GM06990 (cell line): Measurements from ENCODE around the gene ABCA5.

ENCODE experiments used
- DNase-seq: peaks from one replicate; pipeline ENCODE4 v3.0.0-alpha.2; 2011; ENCODE audit not compliant: insufficient read length; ENCODE audit errors: extremely low read depth
- H3K27me3 ChIP-seq: replicated peaks from 2 replicates; pipeline ENCODE4 v1.6.0; 2011; ENCODE audit warnings: low read length; ENCODE audit not compliant: control insufficient read depth, insufficient read depth
- H3K36me3 ChIP-seq: 2 replicates; pipeline ENCODE4 v1.5.1; 2011; ENCODE audit warnings: low read length; ENCODE audit not compliant: control insufficient read depth, insufficient read depth
- H3K4me3 ChIP-seq: replicated peaks from 2 replicates; pipeline ENCODE4 v1.5.1; 2011; ENCODE audit warnings: low read depth, mild to moderate bottlenecking, control low read depth, low read length
- CTCF ChIP-seq: IDR thresholded peaks from 2 replicates; pipeline ENCODE4 v1.5.1; 2011; ENCODE audit warnings: low read length, control low read depth, mild to moderate bottlenecking, inconsistent platforms; ENCODE audit not compliant: insufficient read depth, poor library complexity, severe bottlenecking

The ABCA5 gene

GRCh38 chr17:69346766-69347165, 19.8 kb upstream of the ABCA5 start:
- TF ChIP-seq CTCF = no peak
- H3K36me3 ChIP-seq = no peaks in the 10 kb centered on the region
- no peak for DNase-seq

GRCh38 chr17:69344939-69345338, 18.0 kb upstream of the ABCA5 start:
- TF ChIP-seq CTCF = no peak
- H3K36me3 ChIP-seq = no peaks in the 10 kb centered on the region
- H3K4me3 ChIP-seq = no peak overlapping the region
- DNase-seq = no peak
- H3K27me3 ChIP-seq = no peaks in the 10 kb centered on the region

More at GRCh38 chr17:69346766-69347165, 19.8 kb upstream of the ABCA5 start:
- Histone ChIP-seq H3K27me3 (no peaks in the 10 kb centered on the region), H3K4me3 (no peak overlapping the region)

DNA sequence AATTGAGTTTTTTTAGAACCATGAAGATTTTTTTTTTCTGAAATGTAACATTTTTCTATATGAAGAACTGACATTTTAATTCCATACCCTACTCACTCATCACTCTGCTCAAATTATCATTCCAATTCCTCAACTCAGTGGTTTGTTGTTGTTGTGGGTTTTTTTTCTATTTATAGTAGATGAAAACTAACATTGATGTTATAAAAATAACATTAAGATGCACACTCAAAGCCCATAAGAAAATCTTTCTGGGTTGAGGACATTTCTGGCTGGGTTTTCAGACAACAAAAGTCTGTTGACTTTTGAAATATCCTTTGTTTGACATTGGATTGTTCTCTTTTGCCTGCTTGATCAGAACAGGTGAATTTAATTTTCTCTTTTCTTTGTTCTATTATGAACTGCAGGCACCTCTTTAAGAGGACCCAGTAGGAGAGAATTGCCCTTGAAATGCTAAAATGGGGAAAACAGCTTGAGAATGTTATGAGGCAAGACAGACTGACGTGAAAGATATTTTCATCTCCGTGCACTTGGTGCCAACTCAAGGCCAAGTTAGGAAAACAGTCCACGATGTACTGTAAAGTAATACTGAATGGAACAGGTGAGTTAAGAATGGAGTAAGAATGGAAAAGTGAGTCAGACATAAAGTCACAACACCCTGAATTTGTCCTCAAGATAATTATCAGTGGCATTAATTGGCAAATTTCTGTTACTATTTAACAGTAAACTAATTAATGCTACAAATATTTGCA, 16.1 kb upstream of the ABCA5 start:
- no peak for DNase-seq
- Histone ChIP-seq H3K36me3 (no peaks in the 10 kb centered on the region), H3K4me3 (no peak overlapping the region), H3K27me3 (no peaks in the 10 kb centered on the region)
- TF ChIP-seq CTCF = no peak

- no peaks in the 10 kb centered on the region for H3K27me3 ChIP-seq
- no peak overlapping the region for H3K4me3 ChIP-seq
- DNase-seq = no peak
- no peaks in the 10 kb centered on the region for H3K36me3 ChIP-seq
- TF ChIP-seq CTCF = no peak
These were observed 13.0 kb upstream of the ABCA5 start for GRCh38 chr17:69339937-69340336.

DNA sequence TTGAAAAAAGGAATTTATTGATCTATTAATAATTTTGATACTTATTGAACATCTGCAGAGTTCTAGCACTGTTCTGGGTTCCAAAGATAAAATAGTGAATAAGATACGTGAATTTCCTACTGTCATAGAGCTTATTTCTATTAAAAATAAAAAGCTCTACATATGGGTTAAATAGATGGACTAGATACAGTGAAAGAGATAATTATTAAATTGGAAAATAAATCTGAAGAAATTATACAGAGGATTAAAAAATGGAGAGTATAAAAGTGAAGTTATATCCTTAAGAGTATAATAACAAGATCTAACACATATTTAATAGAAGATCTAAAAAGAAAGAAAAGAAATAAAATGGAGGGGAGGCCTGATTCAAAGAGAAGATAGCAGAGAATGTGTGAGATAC, 10.1 kb upstream of the ABCA5 start:
- Histone ChIP-seq H3K27me3 (no peaks in the 10 kb centered on the region), H3K4me3 (no peak overlapping the region), H3K36me3 (no peaks in the 10 kb centered on the region)
- DNase-seq = no peak
- TF ChIP-seq CTCF = no peak

DNA sequence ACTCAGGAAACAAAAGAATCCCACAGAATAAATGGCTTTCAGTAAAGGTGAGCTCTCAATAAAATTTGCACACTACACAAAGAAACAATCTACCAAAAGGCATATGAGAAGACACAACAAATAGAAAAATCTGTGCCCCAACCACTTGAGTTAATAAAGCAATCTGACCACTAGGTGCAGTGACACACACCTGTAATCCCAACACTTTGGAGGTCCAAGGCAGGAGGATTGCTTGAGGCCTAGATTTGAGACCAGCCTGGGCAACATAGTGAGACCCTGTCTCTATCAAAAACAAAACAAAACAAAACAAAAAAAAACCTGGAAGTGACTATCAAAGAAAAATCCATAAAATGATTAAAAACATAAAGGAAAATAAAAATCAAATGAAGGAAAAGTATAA, 9.6 kb upstream of the ABCA5 start:
- DNase-seq = no peak
- H3K36me3 ChIP-seq = no peaks in the 10 kb centered on the region
- no peaks in the 10 kb centered on the region for H3K27me3 ChIP-seq
- no peak overlapping the region for H3K4me3 ChIP-seq
- no peak for TF ChIP-seq CTCF
